ENCODE data around the gene PPIP5K2. TPM values are rescaled to one million over a fixed set of nuclear protein-coding genes. Genes with fewer than 3 reads are reported as not detected.
"Not testable (repeated sequence)": the region's sequence is repeated elsewhere in the genome, so short reads cannot be mapped to it uniquely, and the experiment has no call there.

The PPIP5K2 gene
- total RNA-seq, 1 donor from 2014 or later: 20.3 TPM

- no peak for TF ChIP-seq CTCF (IDR thresholded peaks at IDR 0.05; ENCODE audit: insufficient read depth, low read length, severe bottlenecking)
- DNase-seq (ENCODE audit: low read depth): no peak
- H3K4me3 ChIP-seq (ENCODE audit: low read depth, low read length): no peak overlapping the region
- no peaks in the 10 kb centered on the region for H3K36me3 ChIP-seq (ENCODE audit: control insufficient read depth, insufficient read depth, low read length)
- no peaks in the 10 kb centered on the region for H3K27me3 ChIP-seq (ENCODE audit: control insufficient read depth, insufficient read depth, low read length)
- no peak for FAIRE-seq
These were observed 18.1 kb downstream of the PPIP5K2 start for GRCh38 chr5:103138202-103138690.

- DNase-seq (ENCODE audit: low read depth) (peak; percentile 58), FAIRE-seq (no peak)
- Histone ChIP-seq H3K36me3 (ENCODE audit: control insufficient read depth, insufficient read depth, low read length) (no peaks in the 10 kb centered on the region), H3K27me3 (ENCODE audit: control insufficient read depth, insufficient read depth, low read length) (no peaks in the 10 kb centered on the region), H3K4me3 (ENCODE audit: low read depth, low read length) (no peak overlapping the region)
- peak; percentile 77 for TF ChIP-seq CTCF (IDR thresholded peaks at IDR 0.05; ENCODE audit: insufficient read depth, low read length, severe bottlenecking)
These were observed 19.3 kb downstream of the PPIP5K2 start for GRCh38 chr5:103139264-103139865.

GRCh38 chr5:103142132-103142531 is 22.0 kb downstream of the PPIP5K2 start:
- H3K36me3 ChIP-seq (ENCODE audit: control insufficient read depth, insufficient read depth, low read length); H3K27me3 ChIP-seq (ENCODE audit: control insufficient read depth, insufficient read depth, low read length); FAIRE-seq; H3K4me3 ChIP-seq (ENCODE audit: low read depth, low read length); DNase-seq (ENCODE audit: low read depth): not testable (repeated sequence)

GRCh38 chr5:103145196-103145595 is 25.1 kb downstream of the PPIP5K2 start:
- Histone ChIP-seq H3K4me3 (ENCODE audit: low read depth, low read length) (no peak overlapping the region), H3K36me3 (ENCODE audit: control insufficient read depth, insufficient read depth, low read length) (no peaks in the 10 kb centered on the region), H3K27me3 (ENCODE audit: control insufficient read depth, insufficient read depth, low read length) (no peaks in the 10 kb centered on the region)
- TF ChIP-seq CTCF (IDR thresholded peaks at IDR 0.05; ENCODE audit: insufficient read depth, low read length, severe bottlenecking): no peak
- FAIRE-seq (no peak), DNase-seq (ENCODE audit: low read depth) (no peak)

- FAIRE-seq: no peak
These were observed 28.1 kb downstream of the PPIP5K2 start for GRCh38 chr5:103148213-103148612.

GRCh38 chr5:103151156-103151555 is 31.1 kb downstream of the PPIP5K2 start:
- Histone ChIP-seq H3K4me3 (ENCODE audit: low read depth, low read length) (no peak overlapping the region), H3K27me3 (ENCODE audit: control insufficient read depth, insufficient read depth, low read length) (no peaks in the 10 kb centered on the region), H3K36me3 (ENCODE audit: control insufficient read depth, insufficient read depth, low read length) (no peaks in the 10 kb centered on the region)
- FAIRE-seq (no peak), DNase-seq (ENCODE audit: low read depth) (no peak)
- no peak for TF ChIP-seq CTCF (IDR thresholded peaks at IDR 0.05; ENCODE audit: insufficient read depth, low read length, severe bottlenecking)

More at GRCh38 chr5:103148213-103148612, 28.1 kb downstream of the PPIP5K2 start:
- Histone ChIP-seq H3K4me3 (ENCODE audit: low read depth, low read length) (no peak overlapping the region), H3K27me3 (ENCODE audit: control insufficient read depth, insufficient read depth, low read length) (no peaks in the 10 kb centered on the region), H3K36me3 (ENCODE audit: control insufficient read depth, insufficient read depth, low read length) (no peaks in the 10 kb centered on the region)
- TF ChIP-seq CTCF (IDR thresholded peaks at IDR 0.05; ENCODE audit: insufficient read depth, low read length, severe bottlenecking): no peak
- DNase-seq (ENCODE audit: low read depth): no peak
